HEK293T (cell line): ENCODE results near the gene FERD3L.

Experiments used
- ARNT ChIP-seq: fragments of 450-650 bp; IDR thresholded peaks from 2 replicates; pipeline ENCODE4 v1.6.1; 2017; ENCODE audit warnings: mild to moderate bottlenecking
- BHLHE40 ChIP-seq: fragments of 450-650 bp; IDR thresholded peaks from 2 replicates; pipeline ENCODE4 v1.6.1; 2016; ENCODE audit warnings: mild to moderate bottlenecking, moderate library complexity, borderline replicate concordance
- CTBP1 ChIP-seq: fragments of 450-650 bp; IDR thresholded peaks from 2 replicates; pipeline ENCODE4 v1.6.1; 2016; ENCODE audit warnings: borderline replicate concordance
- ELF4 ChIP-seq: fragments of 450-650 bp; IDR thresholded peaks from 2 replicates; pipeline ENCODE4 v1.6.1; 2017; ENCODE audit warnings: antibody characterized with exemption
- FOXA1 ChIP-seq: fragments of 450-650 bp; IDR thresholded peaks from 2 replicates; pipeline ENCODE4 v1.6.1; 2016; ENCODE audit warnings: mild to moderate bottlenecking
- FOXK2 ChIP-seq: fragments of 450-650 bp; IDR thresholded peaks from 2 replicates; pipeline ENCODE4 v1.6.1; 2016; ENCODE audit warnings: mild to moderate bottlenecking
- FOXM1 ChIP-seq: fragments of 450-650 bp; IDR thresholded peaks from 2 replicates; pipeline ENCODE4 v1.6.1; 2017; ENCODE audit warnings: mild to moderate bottlenecking, borderline replicate concordance
- L3MBTL2 ChIP-seq: fragments of 450-650 bp; conservative IDR thresholded peaks from 2 replicates; pipeline ENCODE4 v1.6.1; 2016; ENCODE audit warnings: mild to moderate bottlenecking
- LEF1 ChIP-seq: fragments of 450-650 bp; IDR thresholded peaks from 2 replicates; pipeline ENCODE4 v1.6.1; 2017; ENCODE audit warnings: mild to moderate bottlenecking, borderline replicate concordance
- NFRKB ChIP-seq: fragments of 450-650 bp; IDR thresholded peaks from 2 replicates; pipeline ENCODE4 v1.6.1; 2016; ENCODE audit warnings: mild to moderate bottlenecking, moderate library complexity
- SP1 ChIP-seq: fragments of 450-650 bp; IDR thresholded peaks from 2 replicates; pipeline ENCODE4 v1.6.1; 2017
- SUZ12 ChIP-seq: fragments of 450-650 bp; IDR thresholded peaks from 2 replicates; pipeline ENCODE4 v1.6.1; 2016; ENCODE audit warnings: mild to moderate bottlenecking
- TARDBP ChIP-seq: fragments of 450-650 bp; IDR thresholded peaks from 2 replicates; pipeline ENCODE4 v1.6.1; 2016
- ZNF384 ChIP-seq: fragments of 450-650 bp; IDR thresholded peaks from 2 replicates; pipeline ENCODE4 v1.6.1; 2016

- TF ChIP-seq TARDBP: no peak
- TF ChIP-seq SP1: no peak
- no peak for TF ChIP-seq BHLHE40
- no peak for TF ChIP-seq SUZ12
- TF ChIP-seq NFRKB: no peak
- TF ChIP-seq LEF1: no peak
- no peak for TF ChIP-seq FOXK2
- TF ChIP-seq CTBP1: no peak
- no peak for TF ChIP-seq ELF4
- no peak for TF ChIP-seq ARNT
- no peak for TF ChIP-seq FOXA1
- no peak for TF ChIP-seq FOXM1
- no peak for TF ChIP-seq ZNF384
- no peak for TF ChIP-seq L3MBTL2
Measured at GRCh38 chr7:19095353-19095860, 49.8 kb downstream of the FERD3L start.
